GM12878 (cell line): Measurements from ENCODE around the gene IFT25.

Experiments used
- CBX5 ChIP-seq: sonication (generic); IDR thresholded peaks from 2 replicates; pipeline ENCODE4 v1.6.1; 2016; ENCODE audit warnings: low read depth, moderate library complexity, mild to moderate bottlenecking, inconsistent platforms
- CTCF ChIP-seq, 3 experiments: IDR thresholded peaks in 2 of 3; conservative IDR thresholded peaks in 1 of 3; 2 replicates each; pipeline ENCODE4 v1.5.1; 2011; ENCODE audit warnings: low read depth in 3 of 3, low read length in 3 of 3, mild to moderate bottlenecking in 3 of 3, control low read depth in 2 of 3, moderate library complexity in 2 of 3, inconsistent platforms in 1 of 3, mixed read lengths in 1 of 3; ENCODE audit not compliant: control insufficient read depth in 2 of 3, insufficient read depth in 1 of 3; ENCODE audit errors: extremely low read depth in 1 of 3
- EP300 ChIP-seq, 2 experiments: fragments of 150-350 bp in 1 of 2; IDR thresholded peaks; 2 replicates each; pipeline ENCODE4 v1.6.1; 2011 to 2012; ENCODE audit warnings: low read depth in 2 of 2, low read length in 2 of 2, borderline replicate concordance in 1 of 2, improper control_type of control experiment in 1 of 2, inconsistent platforms in 1 of 2; ENCODE audit not compliant: control insufficient read depth in 1 of 2
- EZH2 ChIP-seq: IDR thresholded peaks from 2 replicates; pipeline ENCODE4 v1.6.1; 2012; ENCODE audit warnings: low read depth, mild to moderate bottlenecking, control low read depth, inconsistent platforms, low read length, borderline replicate concordance; ENCODE audit not compliant: control insufficient read depth
- FOXM1 ChIP-seq: IDR thresholded peaks from 2 replicates; pipeline ENCODE4 v1.6.1; 2012; ENCODE audit warnings: low read depth, mild to moderate bottlenecking, inconsistent platforms, low read length, moderate library complexity
- IRF3 ChIP-seq: fragments of 450-650 bp; IDR thresholded peaks from 2 replicates; pipeline ENCODE4 v1.6.1; 2014; ENCODE audit warnings: mild to moderate bottlenecking
- PBX3 ChIP-seq: IDR thresholded peaks from 2 replicates; pipeline ENCODE4 v1.6.1; 2011; ENCODE audit warnings: mild to moderate bottlenecking, low read depth, low read length, moderate library complexity; ENCODE audit not compliant: insufficient replicate concordance
- POLR2A ChIP-seq: IDR thresholded peaks from 2 replicates; pipeline ENCODE4 v1.6.1; 2011; ENCODE audit warnings: low read depth, mild to moderate bottlenecking, low read length
- POLR2AphosphoS5 ChIP-seq: IDR thresholded peaks from 2 replicates; pipeline ENCODE4 v1.6.1; 2011; ENCODE audit warnings: mild to moderate bottlenecking, low read length, inconsistent platforms
- SREBF1 ChIP-seq: IDR thresholded peaks from 2 replicates; pipeline ENCODE4 v1.6.1; 2012; ENCODE audit warnings: mild to moderate bottlenecking, low read length
- TAF1 ChIP-seq: IDR thresholded peaks from 2 replicates; pipeline ENCODE4 v1.6.1; 2011; ENCODE audit warnings: mild to moderate bottlenecking, low read depth, low read length, borderline replicate concordance
- TCF12 ChIP-seq: IDR thresholded peaks from 2 replicates; pipeline ENCODE4 v1.6.1; 2011; ENCODE audit warnings: low read depth, mild to moderate bottlenecking, low read length
- USF1 ChIP-seq: IDR thresholded peaks from 2 replicates; pipeline ENCODE4 v1.6.1; 2011; ENCODE audit warnings: borderline replicate concordance, low read depth, mild to moderate bottlenecking, moderate library complexity, mixed read lengths, low read length; ENCODE audit not compliant: insufficient read depth; ENCODE audit errors: extremely low read length
- USF2 ChIP-seq: IDR thresholded peaks from 2 replicates; pipeline ENCODE4 v1.6.1; 2011; ENCODE audit warnings: low read depth, low read length, improper control_type of control experiment, borderline replicate concordance

- TF ChIP-seq EZH2 (no peak), CBX5 (no peak), SREBF1 (no peak), TCF12 (no peak), USF1 (no peak), CTCF (IDR thresholded peaks at IDR 0.05 in 2 of 3, conservative IDR thresholded peaks at IDR 0.05 in 1 of 3; ENCODE audit: control insufficient read depth in 2 of 3, extremely low read depth in 1 of 3, insufficient read depth in 1 of 3, low read depth in 3 of 3, low read length in 3 of 3) (no peak), PBX3 (no peak), IRF3 (no peak), POLR2A (no peak), USF2 (no peak), TAF1 (no peak), POLR2AphosphoS5 (no peak), FOXM1 (no peak), EP300 (IDR thresholded peaks at IDR 0.05; ENCODE audit: borderline replicate concordance in 1 of 2, control insufficient read depth in 1 of 2, low read depth in 2 of 2, low read length in 2 of 2) (no peak)
Observed at GRCh38 chr1:53982763-53983104, 37.2 kb upstream of the IFT25 start.
